ENCODE data around the gene NPHP4. TPM values are rescaled to one million over a fixed set of nuclear protein-coding genes. Genes with fewer than 3 reads are reported as not detected.

Gene NPHP4
- total RNA-seq, 1 donor from 2014 or later = 33.2 TPM

- no peak overlapping the region for H3K27ac Mint-ChIP-seq (ENCODE audit: unreplicated experiment)
- H3K4me1 Mint-ChIP-seq = peaks cover 29% of the 10 kb centered on the region
- H3K36me3 Mint-ChIP-seq (ENCODE audit: low read depth) = no peaks in the 10 kb centered on the region
- no peaks in the 10 kb centered on the region for H3K27me3 Mint-ChIP-seq (ENCODE audit: low read depth)
- H3K9me3 Mint-ChIP-seq = no peaks in the 10 kb centered on the region
- no peak for DNase-seq (ENCODE audit: low read depth, low spot score)
- TF ChIP-seq CTCF (conservative IDR thresholded peaks at IDR 0.05) = no peak
- H3K4me3 Mint-ChIP-seq = no peak overlapping the region
These were observed 75.0 kb downstream of the NPHP4 start for GRCh38 chr1:5917281-5917590.

GRCh38 chr1:5916572-5917280, 75.5 kb downstream of the NPHP4 start:
- peaks cover 29% of the 10 kb centered on the region for H3K4me1 Mint-ChIP-seq
- no peak overlapping the region for H3K4me3 Mint-ChIP-seq
- H3K27me3 Mint-ChIP-seq (ENCODE audit: low read depth) = no peaks in the 10 kb centered on the region
- no peaks in the 10 kb centered on the region for H3K36me3 Mint-ChIP-seq (ENCODE audit: low read depth)
- H3K9me3 Mint-ChIP-seq = no peaks in the 10 kb centered on the region
- no peak overlapping the region for H3K27ac Mint-ChIP-seq (ENCODE audit: unreplicated experiment)
- no peak for TF ChIP-seq CTCF (conservative IDR thresholded peaks at IDR 0.05)
- DNase-seq (ENCODE audit: low read depth, low spot score) = no peak

- no peaks in the 10 kb centered on the region for H3K9me3 Mint-ChIP-seq
- peak; percentile 25 for DNase-seq (ENCODE audit: low read depth, low spot score)
These were observed 76.3 kb downstream of the NPHP4 start for GRCh38 chr1:5915587-5916571.

GRCh38 chr1:5914676-5915365, 77.4 kb downstream of the NPHP4 start:
- no peak for TF ChIP-seq CTCF (conservative IDR thresholded peaks at IDR 0.05)
- no peak for DNase-seq (ENCODE audit: low read depth, low spot score)
- H3K27me3 Mint-ChIP-seq (ENCODE audit: low read depth) = no peaks in the 10 kb centered on the region
- no peaks in the 10 kb centered on the region for H3K9me3 Mint-ChIP-seq
- H3K36me3 Mint-ChIP-seq (ENCODE audit: low read depth) = no peaks in the 10 kb centered on the region
- H3K4me1 Mint-ChIP-seq = peaks cover 29% of the 10 kb centered on the region
- no peak overlapping the region for H3K4me3 Mint-ChIP-seq
- H3K27ac Mint-ChIP-seq (ENCODE audit: unreplicated experiment) = peak overlapping the region; percentile 37

More at GRCh38 chr1:5915587-5916571, 76.3 kb downstream of the NPHP4 start:
- H3K4me1 Mint-ChIP-seq = peaks cover 29% of the 10 kb centered on the region
- TF ChIP-seq CTCF (conservative IDR thresholded peaks at IDR 0.05) = peak; percentile 83
- peak overlapping the region; percentile 88 for H3K27ac Mint-ChIP-seq (ENCODE audit: unreplicated experiment)
- no peak overlapping the region for H3K4me3 Mint-ChIP-seq
- no peaks in the 10 kb centered on the region for H3K36me3 Mint-ChIP-seq (ENCODE audit: low read depth)
- no peaks in the 10 kb centered on the region for H3K27me3 Mint-ChIP-seq (ENCODE audit: low read depth)

- Mint-ChIP-seq H3K4me3 (no peak overlapping the region), H3K4me1 (peaks cover 29% of the 10 kb centered on the region), H3K36me3 (ENCODE audit: low read depth) (no peaks in the 10 kb centered on the region), H3K27ac (ENCODE audit: unreplicated experiment) (peak overlapping the region; percentile 60), H3K9me3 (no peaks in the 10 kb centered on the region), H3K27me3 (ENCODE audit: low read depth) (no peaks in the 10 kb centered on the region)
- TF ChIP-seq CTCF (conservative IDR thresholded peaks at IDR 0.05) = no peak
- no peak for DNase-seq (ENCODE audit: low read depth, low spot score)
These were observed 78.3 kb downstream of the NPHP4 start for GRCh38 chr1:5913876-5914275.

Measured in neural crest cell (in vitro differentiated cells).